Placental pericyte (primary cell): ENCODE results near the gene HSPA1A. TPM values are rescaled to one million over a fixed set of nuclear protein-coding genes. Genes with fewer than 3 reads are reported as not detected.
A peak's percentile ranks its signal among the peaks of the same experiment; 100 is the strongest.

ENCODE experiments used
- small RNA-seq: library from RNA; depleted of rRNA; stranded (forward); fragments of <200 nt; gene quantifications from one replicate; pipeline ENCODE3, GENCODE V24; 2012; ENCODE audit warnings: low replicate concordance
- total RNA-seq: library from RNA; depleted of rRNA; stranded (reverse); fragments of >200 nt; gene quantifications from 2 replicates; pipeline ENCODE4 v1.2.3, GENCODE V29; 2012

The HSPA1A gene
- total RNA-seq: 81.4 and 101 TPM in 2 replicates

GRCh38 chr6:31815025-31815838, at the start of gene HSPA1A, which contains the start of gene HSPA1L:
Gene HSPA1A (plus strand): TSS chr6:31815543. CDS start chr6:31815757, 214 bp downstream.
Gene HSPA1L (minus strand): TSS chr6:31815283. CDS start chr6:31811972, 3,311 bp downstream.

DNA sequence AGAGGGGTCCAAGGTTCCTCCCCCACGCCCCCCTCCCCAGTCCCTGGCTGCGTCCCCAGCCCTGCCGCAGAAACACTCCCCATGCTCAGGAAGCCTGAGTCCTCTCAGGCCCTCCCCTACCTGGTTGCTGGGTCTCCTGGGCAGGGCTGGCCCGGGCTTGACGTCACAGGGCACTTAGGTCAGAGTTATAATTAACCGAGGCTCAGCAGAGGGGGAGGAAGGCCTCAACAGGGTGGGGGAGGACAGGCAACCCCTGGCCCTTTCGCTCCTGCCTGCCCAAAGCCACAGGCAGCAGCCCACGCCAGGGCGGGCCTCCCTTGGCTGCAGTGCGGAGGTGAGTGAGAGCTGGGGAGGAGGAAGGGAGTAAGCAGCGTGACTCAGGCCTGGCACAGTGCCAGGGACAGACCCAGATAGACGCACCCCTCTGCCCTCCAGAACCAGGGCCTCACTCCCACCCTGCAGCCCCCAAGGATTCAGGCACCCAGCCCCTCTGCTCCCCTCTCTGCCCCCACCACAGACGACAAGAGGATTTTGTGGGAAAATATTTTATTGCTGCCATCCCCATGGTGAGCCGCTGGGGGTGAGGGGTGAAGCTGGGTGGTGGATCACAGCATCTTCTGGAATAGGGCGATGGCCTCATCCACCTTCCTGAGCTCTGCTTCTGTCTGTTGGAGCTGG, 38.2 kb upstream of the HSPA1A start, which contains the start of gene VWA7:
TSS of gene VWA7 (minus strand) at position 340 of the 678 bp plus-strand sequence. CDS start 549 bp downstream, outside the sequence.

GRCh38 chr6:31795616-31796298, 19.6 kb upstream of the HSPA1A start, which contains the start of gene VARS1:
Gene VARS1 (minus strand): TSS chr6:31795752. CDS start chr6:31795217, 535 bp downstream.

GRCh38 chr6:31806470-31807272, 8.7 kb upstream of the HSPA1A start, which contains the start of gene LSM2:
Gene LSM2 (minus strand): TSS chr6:31806966. CDS start chr6:31806757, 209 bp downstream.

GRCh38 chr6:31827286-31828079, 12.1 kb downstream of the HSPA1A start, which contains the start of gene HSPA1B:
Gene HSPA1B (plus strand): TSS chr6:31827738. CDS start chr6:31827951, 213 bp downstream.

DNA sequence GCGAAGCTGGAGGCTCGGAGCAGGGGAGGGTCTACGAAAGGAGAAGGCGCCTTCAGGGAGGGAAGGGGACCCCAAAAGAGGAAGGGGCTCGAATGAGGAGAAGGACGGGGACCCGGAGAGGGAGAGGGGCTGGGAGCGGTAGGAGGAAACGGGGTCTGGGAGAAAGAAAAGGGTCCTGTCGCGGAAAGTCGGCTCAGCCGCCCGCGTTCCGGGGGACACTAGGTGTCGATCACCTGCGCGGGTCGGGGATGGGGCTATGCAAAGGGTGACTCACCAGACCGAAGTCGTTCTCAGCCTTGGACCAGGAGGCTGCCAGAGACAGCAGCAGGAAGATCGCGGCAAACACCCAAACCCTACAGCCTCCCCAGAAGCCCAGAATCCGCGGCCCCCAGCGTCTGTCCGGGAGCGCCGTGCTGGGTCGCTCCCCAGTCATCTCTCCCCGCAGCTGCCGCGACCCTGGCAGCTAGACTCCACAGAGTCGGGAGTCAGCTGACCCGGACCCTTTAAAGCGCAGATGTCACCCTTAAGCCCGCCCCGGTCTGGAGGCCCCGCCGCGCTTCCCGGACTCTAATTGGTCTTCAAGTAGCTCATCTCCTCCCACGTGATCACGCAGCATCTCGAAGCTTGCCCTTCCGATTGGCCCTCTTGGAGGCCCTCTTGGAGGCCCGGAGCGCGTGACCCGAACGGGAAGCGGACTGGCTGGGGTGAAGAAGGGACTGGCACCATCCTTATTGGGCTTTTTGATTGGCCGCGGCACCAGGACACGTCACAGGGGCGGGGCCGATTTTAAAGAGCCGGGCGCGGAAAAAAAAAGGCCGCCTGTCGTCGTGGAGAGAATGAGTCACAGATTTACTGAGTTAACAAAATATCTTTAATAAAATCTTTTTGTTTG, 47.2 kb downstream of the HSPA1A start, which contains the start of gene NEU1:
TSS of gene NEU1 (minus strand) at position 478 of the 892 bp plus-strand sequence. CDS start at position 433, 45 bp downstream.

Small RNAs within 50 kb of the gene (small RNA-seq; reads per million reads assigned to genes)
- gene RF00019: not detected
- 35.7 reads per million, percentile 97 among the genes with 10 or more reads in this experiment for gene SNORD48
- not detected for gene SNORD52

Other genes starting within 250 kb of the HSPA1A start
- not detected in 2 replicates for gene LTA, start 243.3 kb upstream of the HSPA1A start, total RNA-seq
- under 0.01 and 0.29 TPM in 2 replicates for gene TNF, start 240.0 kb upstream of the HSPA1A start, total RNA-seq
- gene LTB, start 233.1 kb upstream of the HSPA1A start, total RNA-seq: not detected in 2 replicates
- not detected in 2 replicates for gene LST1, start 229.3 kb upstream of the HSPA1A start, total RNA-seq
- gene NCR3, start 222.5 kb upstream of the HSPA1A start, total RNA-seq: not detected in 2 replicates
- gene AIF1, start 200.3 kb upstream of the HSPA1A start, total RNA-seq: not detected in 2 replicates
- 55.1 and 105 TPM in 2 replicates for gene PRRC2A, start 194.8 kb upstream of the HSPA1A start, total RNA-seq
- gene BAG6, start 162.9 kb upstream of the HSPA1A start, total RNA-seq: 185 and 217 TPM in 2 replicates
- 0.72 and 3.3 TPM in 2 replicates for gene APOM, start 159.6 kb upstream of the HSPA1A start, total RNA-seq
- gene C6orf47, start 154.8 kb upstream of the HSPA1A start, total RNA-seq: 17.1 and 25.5 TPM in 2 replicates
- gene GPANK1, start 150.5 kb upstream of the HSPA1A start, total RNA-seq: 20.0 and 22.8 TPM in 2 replicates
- gene CSNK2B, start 149.5 kb upstream of the HSPA1A start, total RNA-seq: 198 and 356 TPM in 2 replicates
- 5.2 and 8.3 TPM in 2 replicates for gene LY6G5B, start 145.6 kb upstream of the HSPA1A start, total RNA-seq
- gene LY6G5C, start 134.5 kb upstream of the HSPA1A start, total RNA-seq: 0.66 and 2.7 TPM in 2 replicates
- gene ABHD16A, start 112.2 kb upstream of the HSPA1A start, total RNA-seq: 48.6 and 51.0 TPM in 2 replicates
- not detected in 2 replicates for gene LY6G6F, start 108.7 kb upstream of the HSPA1A start, total RNA-seq
- not detected in 2 replicates for gene LY6G6D, start 100.2 kb upstream of the HSPA1A start, total RNA-seq
- not detected in 2 replicates for gene LY6G6C, start 93.8 kb upstream of the HSPA1A start, total RNA-seq
- gene MPIG6B, start 92.2 kb upstream of the HSPA1A start, total RNA-seq: not detected in 2 replicates
- gene DDAH2, start 86.2 kb upstream of the HSPA1A start, total RNA-seq: 36.5 and 45.7 TPM in 2 replicates
- 585 and 1,126 TPM in 2 replicates for gene CLIC1, start 79.0 kb upstream of the HSPA1A start, total RNA-seq
- gene MSH5, start 75.5 kb upstream of the HSPA1A start, total RNA-seq: 7.0 and 26.8 TPM in 2 replicates
- 0.44 and 1.1 TPM in 2 replicates for gene SAPCD1, start 52.9 kb upstream of the HSPA1A start, total RNA-seq
- 0.14 and 0.44 TPM in 2 replicates for gene VWA7, start 38.2 kb upstream of the HSPA1A start, total RNA-seq
- gene VARS1, start 19.8 kb upstream of the HSPA1A start, total RNA-seq: 51.6 and 105 TPM in 2 replicates
- gene LSM2, start 8.6 kb upstream of the HSPA1A start, total RNA-seq: 19.9 and 54.0 TPM in 2 replicates
- gene HSPA1L, start 260 bp upstream of the HSPA1A start, total RNA-seq: 0.72 and 0.88 TPM in 2 replicates
- 78.3 and 86.0 TPM in 2 replicates for gene HSPA1B, start 12.2 kb downstream of the HSPA1A start, total RNA-seq
- 84.3 and 201 TPM in 2 replicates for gene NEU1, start 47.3 kb downstream of the HSPA1A start, total RNA-seq
- gene SLC44A4, start 63.5 kb downstream of the HSPA1A start, total RNA-seq: under 0.01 TPM in 1 of 2 replicates, not detected in the other
- gene EHMT2, start 82.2 kb downstream of the HSPA1A start, total RNA-seq: 35.0 and 51.1 TPM in 2 replicates
- gene ZBTB12, start 86.5 kb downstream of the HSPA1A start, total RNA-seq: 1.4 and 2.8 TPM in 2 replicates
- gene C2, start 112.2 kb downstream of the HSPA1A start, total RNA-seq: 0.29 and 14.2 TPM in 2 replicates
- gene CFB, start 130.6 kb downstream of the HSPA1A start, total RNA-seq: 2.3 and 62.8 TPM in 2 replicates
- gene NELFE, start 143.4 kb downstream of the HSPA1A start, total RNA-seq: 125 and 137 TPM in 2 replicates
- 51.0 and 70.0 TPM in 2 replicates for gene SKIC2, start 143.6 kb downstream of the HSPA1A start, total RNA-seq
- gene DXO, start 156.6 kb downstream of the HSPA1A start, total RNA-seq: 17.3 and 31.7 TPM in 2 replicates
- 1.7 and 10.3 TPM in 2 replicates for gene C4A, start 166.5 kb downstream of the HSPA1A start, total RNA-seq
- gene C4B, start 199.3 kb downstream of the HSPA1A start, total RNA-seq: 1.4 and 6.3 TPM in 2 replicates
- gene CYP21A2, start 222.9 kb downstream of the HSPA1A start, total RNA-seq: not detected in 2 replicates